HG03571 (cell line): Measurements from ENCODE around the gene MCF2L.
"Not testable (repeated sequence)": the region's sequence is repeated elsewhere in the genome, so short reads cannot be mapped to it uniquely, and the experiment has no call there.

Experiments
- ATAC-seq: cut with Tn5 transposase; IDR thresholded peaks from one replicate; pipeline ENCODE4 v1.9.1; 2021; ENCODE audit not compliant: unreplicated experiment

MCF2L gene

DNA sequence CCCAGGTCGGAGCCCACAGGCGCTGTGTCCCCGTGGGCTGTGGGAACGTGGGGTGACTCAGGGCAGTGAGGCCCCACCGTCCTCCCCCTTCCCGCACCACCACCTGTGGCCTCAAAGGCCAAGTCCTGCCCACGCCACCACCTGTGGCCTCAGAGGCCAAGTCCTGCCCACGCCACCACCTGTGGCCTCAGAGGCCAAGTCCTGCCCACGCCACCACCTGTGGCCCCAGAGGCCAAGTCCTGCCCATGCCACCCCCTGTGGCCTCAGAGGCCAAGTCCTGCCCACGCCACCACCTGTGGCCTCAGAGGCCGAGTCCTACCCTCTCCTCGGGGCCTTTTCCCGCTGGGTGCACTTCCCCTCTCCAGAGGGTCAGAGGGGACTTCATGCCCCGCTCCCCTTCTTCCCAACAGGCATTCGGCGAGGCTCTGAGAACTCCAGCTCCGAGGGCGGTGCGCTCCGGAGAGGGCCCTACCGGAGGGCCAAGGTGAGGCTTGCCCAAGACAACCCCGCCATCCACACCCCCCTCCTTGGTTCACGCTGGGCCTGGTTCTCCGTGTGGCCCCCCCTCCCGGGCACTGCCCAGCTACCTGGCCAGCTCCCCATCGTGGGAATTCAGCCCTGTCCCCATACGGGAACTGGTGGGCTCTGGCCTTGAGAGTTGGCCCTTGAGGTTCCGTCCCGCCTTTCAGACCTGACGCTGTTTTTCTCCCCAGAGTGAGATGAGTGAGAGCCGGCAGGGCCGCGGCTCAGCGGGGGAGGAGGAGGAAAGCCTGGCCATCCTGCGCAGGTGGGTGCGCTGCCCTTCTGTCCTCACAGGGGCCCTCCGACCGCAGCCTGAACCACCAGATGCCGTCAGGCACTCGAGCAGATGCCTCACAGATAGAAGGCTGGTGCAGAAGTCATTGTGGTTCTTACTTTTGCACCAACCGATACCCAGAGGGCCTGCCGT lies 109.2 kb downstream of the MCF2L start:
- ATAC-seq, result no peak

DNA sequence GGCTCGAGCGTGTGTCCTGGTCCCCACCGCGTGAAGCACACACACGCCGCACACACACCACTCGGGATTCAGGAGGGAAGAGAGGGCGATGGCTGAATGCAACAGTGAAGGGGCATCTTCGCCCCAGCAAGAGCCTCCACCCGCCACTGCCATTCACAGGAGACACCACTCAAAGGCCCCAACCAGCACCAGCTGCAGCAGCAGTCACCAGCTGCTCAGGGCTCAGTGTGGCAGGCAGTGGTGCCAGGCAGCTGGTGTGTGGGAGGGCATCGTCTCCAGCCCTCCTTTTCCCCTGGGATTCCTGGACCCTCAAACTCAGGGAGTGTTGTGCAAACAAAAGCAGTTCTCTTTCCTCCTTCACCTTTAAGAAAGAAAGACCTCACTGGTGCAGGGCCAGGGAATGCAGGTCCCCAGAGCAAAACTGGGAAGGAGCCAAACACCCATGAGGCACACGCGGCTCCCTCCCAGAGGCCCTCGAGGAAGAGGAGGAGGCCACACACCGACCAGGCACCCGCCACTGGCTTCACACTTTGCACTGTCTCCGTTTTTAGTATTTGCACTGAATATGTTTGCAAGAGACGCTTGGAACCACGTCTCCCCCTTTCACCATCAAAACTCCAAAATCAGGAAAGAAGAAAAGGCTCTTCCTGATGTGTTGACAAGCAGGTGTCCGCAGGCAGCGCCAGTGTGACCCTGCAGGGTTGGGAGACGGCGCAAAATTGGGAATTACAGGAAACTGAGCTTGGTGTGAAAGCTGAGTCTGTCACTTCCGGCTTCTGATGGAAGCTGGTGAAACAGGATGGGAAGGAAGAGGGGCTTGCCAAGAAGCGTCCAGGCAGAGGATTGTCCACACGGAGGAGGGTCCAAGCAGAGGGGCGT lies 110.1 kb downstream of the MCF2L start:
- no peak for ATAC-seq

DNA sequence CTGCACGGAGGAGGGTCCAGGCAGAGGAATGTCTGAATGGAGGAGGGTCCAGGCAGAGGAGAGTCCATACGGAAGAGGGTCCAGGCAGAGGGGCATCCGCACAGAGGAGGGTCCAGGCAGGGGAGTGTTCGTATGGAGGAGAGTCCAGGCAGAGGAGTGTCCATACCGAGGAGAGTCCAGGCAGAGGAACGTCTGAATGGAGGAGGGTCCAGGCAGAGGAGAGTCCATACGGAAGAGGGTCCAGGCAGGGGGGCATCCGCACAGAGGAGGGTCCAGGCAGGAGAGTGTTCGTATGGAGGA lies 110.7 kb downstream of the MCF2L start:
- not testable (repeated sequence) for ATAC-seq

DNA sequence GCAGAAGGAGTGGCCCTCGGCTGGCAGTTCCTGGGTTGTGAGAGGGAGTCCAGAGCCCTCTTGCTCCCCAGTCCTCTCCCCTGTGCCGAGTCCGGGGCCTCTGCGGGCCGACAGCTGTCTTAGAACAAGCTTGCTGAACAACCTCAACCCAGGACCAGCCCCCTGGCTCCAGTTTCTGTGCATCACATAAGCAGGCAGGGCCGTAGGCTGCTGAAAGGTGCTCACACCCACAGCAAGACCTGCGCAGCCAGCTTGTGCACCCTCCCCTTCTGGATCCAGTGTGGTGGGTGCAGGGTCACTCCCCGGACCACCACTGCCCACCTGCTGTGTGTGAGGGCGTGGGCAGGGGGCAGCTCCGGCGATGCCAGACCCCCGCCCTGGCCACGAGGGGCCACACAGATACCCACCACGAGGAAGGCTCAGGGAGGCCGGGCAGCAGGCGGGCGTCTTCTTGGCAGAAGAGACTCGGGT lies 111.4 kb downstream of the MCF2L start:
- ATAC-seq, result no peak

DNA sequence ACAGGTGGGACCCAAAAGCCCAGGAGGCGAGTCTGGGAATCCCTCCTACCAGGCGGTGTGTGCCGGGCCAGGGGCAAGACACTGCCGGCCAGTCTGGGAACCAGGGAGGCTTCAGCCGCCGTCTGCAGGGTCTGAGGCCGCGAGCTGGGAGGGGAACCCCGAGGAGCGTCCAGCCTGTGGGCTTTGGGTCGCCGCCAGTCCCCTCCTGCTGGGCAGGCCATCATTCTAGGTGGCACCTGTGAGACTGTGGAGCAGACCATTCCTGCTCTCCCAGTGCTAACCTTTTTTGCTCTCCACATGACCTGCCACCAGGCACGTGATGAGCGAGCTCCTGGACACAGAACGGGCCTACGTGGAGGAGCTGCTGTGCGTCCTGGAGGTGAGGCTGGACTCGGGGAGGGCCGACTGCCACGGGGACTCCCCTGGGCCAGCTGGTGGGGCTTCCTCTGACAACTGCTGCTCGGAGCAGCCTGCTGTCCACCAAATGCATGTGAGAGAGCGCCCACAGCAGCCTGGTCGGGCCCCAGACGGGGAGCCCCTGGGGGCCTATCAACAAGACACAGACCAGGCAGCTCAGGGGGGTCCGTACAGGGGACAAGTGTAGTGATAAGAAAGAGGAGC lies 112.0 kb downstream of the MCF2L start:
- ATAC-seq, result no peak

DNA sequence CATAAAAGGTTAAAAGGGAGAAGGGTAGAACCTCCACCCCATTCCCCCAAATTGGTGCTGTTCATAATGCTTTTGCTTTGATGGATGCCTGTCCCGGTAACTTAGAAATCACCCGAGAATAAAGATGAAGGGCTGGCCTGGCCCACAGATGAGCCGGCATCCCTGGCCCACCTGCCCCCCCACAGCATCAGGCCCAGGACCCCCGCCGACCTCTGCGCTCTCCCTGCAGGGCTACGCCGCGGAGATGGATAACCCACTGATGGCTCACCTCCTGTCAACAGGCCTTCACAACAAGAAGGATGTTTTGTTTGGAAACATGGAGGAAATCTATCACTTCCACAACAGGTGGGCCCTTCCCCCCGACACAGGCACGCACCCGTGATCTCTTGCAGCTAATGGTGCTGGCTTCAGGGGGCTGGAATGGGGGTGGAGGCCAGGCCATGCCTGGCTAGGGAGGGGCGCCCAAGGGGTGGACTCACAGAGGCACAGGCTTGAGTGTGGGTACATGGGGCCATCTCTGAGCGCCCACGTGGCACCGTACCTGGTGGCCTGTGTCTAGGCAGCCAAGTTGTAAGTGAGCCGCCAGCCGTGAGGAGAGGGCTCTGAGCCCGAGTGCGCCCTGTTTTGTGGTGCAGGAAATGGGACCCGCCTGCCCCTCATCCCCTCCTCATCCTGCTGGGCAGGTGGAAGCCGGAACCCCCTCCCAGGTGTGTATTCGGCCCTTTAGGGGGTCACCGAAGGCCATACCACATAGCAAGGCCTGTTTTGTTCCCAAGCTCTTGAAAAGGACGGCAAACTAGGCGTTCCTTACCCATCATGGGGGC lies 113.4 kb downstream of the MCF2L start:
- no peak for ATAC-seq

DNA sequence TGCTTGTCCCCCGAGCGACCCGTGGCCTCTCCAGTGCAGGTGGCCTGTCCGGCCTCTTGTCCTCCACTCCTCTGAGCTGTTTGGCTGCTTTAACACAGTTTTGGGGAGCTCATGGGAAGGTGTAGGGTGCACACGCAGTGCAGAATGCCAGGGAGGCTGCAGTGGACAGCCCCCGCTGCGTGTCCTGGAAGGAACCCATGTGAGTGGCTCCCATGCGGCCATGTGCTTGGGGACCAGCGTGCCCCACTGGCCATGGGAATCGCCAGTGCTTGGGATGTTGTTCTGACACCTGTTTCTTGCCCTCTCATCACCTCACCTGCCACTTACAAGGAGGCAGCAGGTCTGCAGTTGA lies 114.0 kb downstream of the MCF2L start:
- no peak for ATAC-seq

DNA sequence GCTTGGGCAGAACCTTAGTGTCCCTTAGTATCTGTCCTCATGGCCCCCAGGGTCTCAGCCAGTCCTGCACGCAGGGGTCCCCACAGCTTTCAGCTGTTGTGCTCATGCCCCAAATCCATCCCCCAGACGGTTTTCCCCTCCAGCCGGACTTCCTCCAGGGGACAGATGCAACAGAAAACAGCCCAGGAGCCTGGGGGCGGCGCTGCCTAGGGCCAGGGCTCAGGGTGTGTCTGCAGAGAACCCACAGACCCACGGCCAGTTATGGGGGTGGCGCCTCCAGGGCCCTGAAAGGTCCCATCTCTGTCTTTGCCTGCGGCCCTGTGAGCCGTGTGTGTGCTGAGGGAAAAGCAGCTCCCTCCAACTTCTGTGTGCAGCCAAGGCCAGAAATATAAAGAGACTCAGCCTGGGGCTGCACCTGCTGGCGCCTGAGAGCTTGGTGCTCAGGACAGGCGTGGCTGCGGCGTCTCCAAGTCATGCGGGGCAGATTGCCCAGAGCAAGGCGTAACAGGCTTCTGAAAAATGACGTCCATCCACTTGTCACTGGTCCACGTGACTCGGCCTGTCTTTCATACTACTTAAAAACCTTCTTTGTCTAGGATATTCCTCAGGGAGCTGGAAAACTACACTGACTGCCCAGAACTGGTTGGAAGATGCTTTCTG lies 114.5 kb downstream of the MCF2L start:
- no peak for ATAC-seq

DNA sequence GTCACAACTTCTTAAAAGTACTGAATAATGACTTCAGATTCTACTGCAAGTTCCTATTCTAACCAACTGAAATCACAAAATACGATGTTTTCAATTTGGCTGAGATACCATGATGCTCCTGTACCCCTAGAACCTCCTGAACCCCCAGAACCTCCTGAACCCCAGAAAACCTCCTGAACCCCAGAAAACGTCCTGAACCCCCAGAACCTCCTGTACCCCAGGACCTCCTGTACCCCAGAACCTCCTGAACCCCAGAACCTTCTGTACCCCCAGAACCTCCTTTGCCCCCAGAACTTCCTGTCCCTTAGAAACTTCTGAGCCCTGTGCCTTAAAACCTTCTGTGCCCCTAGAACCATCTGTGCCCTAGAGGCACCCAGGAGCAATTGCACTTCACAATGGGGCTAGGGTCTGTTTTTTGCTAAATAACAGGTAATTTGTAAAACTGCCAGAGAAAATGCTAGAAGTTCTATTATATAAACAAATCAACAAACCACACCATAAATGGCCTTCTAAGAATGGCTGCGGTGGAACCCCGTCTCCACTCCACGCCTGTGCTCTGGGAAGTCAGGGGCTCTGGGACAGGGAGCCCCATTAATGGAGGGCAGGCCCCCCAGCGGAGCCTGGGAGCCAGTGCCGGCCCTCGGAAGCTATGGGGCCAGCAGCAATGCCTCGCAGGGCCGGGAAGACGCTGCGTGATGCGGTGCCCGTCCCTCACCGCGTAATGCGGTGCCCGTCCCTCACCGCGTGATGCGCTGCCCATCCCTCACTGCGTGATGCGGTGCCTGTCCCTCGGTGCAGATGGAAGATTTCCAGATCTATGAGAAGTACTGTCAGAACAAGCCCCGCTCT lies 115.3 kb downstream of the MCF2L start:
- no peak for ATAC-seq

DNA sequence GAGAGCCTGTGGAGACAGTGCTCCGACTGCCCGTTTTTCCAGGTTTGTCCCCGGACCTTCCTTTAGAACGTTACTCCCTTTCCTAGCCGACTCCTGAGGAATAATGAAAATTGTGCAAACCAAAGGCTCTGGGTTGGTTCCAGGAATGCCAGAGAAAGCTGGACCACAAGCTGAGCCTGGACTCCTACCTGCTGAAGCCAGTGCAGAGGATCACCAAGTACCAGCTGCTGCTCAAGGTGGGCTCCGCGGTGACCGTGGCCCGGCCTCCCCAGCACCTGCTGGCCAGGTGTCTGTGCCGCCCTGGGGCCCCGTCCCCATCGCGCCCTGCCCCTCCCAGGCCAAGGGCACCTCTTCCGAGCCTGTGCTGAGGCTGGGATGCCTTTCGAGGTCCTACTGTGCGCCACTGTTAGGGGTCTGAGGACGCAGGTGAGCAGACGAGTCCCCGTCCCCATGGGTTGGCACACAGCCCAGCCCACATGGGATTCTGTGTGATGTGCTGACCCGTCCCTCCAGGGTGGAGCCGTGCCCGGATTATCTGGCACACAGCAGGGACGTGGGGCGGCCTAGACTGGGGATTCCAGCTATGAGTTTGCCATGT lies 116.0 kb downstream of the MCF2L start:
- no peak for ATAC-seq

DNA sequence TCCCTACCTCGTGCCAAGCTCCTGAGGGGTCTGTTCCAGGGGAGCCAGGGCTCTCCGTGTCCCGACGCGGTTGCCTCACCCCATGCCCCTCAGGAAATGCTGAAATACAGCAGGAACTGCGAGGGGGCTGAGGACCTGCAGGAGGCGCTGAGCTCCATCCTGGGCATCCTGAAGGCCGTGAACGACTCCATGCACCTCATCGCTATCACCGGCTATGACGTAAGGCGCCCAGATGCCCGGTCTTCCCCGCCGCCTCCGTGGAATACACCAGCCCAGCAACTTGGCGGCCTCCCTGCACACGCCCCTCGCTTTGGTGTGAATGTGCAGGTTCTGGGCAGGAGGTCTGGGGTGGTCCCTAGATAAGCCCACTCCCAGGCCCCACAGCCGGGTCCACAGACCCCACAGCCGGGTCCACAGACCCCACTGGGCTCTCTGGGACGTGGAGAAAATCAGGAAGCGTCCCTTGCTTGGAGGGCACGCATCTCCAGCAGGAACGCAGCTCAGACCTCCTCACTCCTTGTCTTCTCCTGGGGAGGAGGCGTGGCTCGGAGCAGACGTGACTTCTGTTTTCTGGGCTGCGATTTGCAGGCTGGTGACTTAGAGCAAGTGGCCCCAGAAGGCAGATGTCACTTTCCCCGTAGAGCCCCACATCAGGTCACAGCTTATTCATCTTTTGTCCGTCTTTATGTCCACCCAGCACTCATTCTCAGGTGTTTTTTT lies 117.2 kb downstream of the MCF2L start:
- no peak for ATAC-seq

DNA sequence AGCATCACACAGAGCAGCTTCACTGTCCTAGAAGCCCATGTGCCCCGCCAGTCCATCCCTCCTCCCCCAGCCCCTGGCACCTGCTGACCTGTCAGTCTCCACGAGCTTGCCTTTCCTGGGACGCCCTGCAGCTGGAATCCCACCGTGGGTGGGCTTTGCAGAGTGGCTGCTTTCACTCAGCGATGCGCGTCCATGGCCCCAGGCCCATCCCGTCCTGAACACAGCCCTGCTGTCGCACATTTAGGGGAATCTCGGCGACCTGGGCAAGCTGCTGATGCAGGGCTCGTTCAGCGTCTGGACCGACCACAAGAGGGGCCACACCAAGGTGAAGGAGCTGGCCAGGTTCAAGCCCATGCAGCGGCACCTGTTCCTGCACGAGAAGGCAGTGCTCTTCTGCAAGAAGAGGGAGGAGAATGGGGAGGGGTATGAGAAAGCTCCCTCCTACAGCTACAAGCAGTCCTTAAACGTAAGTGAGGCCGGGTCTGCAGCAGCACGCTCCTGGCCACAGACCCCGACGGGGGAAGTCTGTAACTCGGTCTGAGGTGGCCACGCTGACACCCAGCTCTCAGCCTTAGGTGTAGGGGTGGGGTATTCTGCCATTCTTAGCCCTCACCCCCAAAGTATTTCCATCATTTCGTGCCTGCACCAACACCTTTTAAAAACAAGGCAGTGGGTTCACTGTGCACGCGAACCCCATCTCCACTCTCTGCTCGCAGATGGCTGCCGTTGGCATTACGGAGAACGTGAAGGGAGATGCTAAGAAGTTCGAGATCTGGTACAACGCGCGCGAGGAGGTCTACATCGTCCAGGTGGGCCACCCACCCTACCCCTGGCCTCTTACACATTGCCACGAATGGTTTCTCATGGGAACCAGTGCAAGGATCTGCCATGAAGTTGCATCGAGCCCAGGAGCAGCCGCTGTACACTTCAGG lies 118.2 kb downstream of the MCF2L start:
- ATAC-seq, result no peak

DNA sequence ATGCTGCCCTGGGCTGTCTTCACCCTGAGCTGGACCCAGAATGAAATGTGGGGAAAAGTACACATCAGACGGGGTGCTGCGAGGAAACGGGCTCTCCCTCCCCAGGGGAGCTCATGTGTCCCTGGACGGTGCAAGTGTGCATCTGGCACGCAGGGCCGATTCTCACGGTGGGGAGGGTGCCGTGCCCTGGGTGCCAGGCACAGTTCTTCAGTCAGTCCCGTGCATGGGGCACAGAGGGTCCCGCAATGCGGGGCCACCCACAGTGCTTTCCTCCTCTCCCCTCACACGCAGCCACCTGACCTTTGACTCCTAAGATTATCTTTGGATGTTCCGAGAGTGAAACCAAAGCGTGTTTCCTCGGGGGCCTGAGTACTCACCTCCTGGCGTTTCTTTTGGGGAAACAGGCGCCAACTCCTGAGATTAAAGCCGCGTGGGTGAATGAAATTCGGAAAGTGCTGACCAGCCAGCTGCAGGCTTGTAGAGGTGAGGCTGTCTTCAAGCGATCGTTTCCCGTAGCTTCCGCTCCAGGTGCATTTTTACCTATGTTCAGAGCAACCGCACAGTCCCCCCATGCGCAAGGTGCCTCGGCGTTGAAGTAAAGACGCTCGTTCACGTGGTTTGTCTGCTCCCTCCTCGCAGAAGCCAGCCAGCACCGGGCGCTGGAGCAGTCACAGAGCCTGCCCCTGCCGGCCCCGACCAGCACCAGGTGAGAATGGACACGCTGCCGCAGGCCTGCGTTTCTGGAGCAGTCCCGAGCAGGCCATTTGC lies 119.1 kb downstream of the MCF2L start:
- ATAC-seq, result no peak

DNA sequence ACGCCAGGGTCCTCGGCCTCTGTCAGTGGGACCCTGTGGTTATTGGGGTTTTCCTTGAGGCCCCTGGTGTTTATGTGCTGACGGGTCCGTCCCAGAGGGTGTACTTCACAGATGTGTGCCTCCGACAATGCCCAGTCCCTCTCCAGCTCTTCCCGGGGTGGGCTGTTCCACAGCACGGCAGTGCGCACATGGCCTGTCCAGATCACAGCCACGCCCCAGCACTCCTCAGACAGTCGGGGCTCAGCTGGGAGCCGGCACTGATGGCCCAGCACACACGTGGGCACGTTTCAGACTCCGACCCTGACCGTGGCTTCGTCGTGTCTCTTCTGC lies 119.6 kb downstream of the MCF2L start:
- ATAC-seq, result no peak

DNA sequence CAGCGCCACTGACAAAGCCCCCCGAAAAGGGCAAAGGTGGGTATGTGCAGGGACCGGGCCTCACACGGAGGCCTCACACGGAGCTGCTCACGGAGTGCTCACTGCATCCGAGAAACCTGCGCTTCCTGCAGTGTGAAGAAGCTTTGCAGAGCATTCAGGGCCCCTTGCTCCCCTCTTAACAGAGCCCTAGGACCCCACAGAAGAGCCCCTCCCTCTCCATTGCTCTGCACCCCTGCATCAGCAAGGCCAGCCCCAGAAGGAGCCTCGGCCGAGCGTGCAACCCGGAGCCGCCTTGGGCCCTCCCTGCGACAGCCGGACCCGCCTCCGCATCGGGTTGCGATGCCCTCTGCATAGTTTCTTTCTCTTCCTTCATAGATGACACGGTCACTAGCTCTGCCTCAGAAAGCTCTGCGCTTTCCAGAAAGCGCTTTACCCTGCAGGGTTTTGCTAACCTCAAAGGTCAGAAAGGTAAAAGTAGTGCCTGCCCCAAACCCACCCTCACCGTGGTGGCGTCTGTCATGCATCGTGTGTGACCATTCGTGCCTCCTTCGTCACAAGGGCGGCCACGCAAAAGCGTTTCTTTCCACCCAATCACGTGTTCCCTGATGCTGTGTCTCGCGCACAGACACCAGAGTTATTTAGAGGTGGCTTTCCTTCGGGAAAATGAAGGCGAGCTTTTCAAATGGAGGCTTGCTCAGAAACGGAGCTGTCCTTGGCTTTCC lies 120.8 kb downstream of the MCF2L start:
- ATAC-seq, result no peak

DNA sequence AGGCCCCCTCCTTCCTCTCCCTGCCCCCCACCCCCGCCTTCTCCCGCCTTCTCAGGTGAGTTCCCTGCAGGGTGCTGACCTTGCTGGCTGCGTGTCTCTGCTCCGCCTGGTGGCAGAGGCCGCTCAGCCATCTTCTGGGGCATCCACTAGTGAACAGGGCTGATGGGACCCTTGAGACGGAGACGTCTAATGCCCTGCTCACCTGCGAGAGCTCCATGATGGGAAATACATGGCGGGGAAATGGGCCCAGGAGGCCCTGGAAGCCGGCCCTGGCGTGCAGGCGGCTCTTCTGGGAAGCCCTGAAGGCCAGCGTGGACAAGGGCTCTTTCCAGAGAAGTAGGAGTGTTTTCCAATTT lies 121.4 kb downstream of the MCF2L start:
- no peak for ATAC-seq
